GM18508 (cell line): ENCODE results near the gene PRX.
"Not testable (repeated sequence)": the region's sequence is repeated elsewhere in the genome, so short reads cannot be mapped to it uniquely, and the experiment has no call there.

ENCODE experiments used
- ATAC-seq: cut with Tn5 transposase; IDR thresholded peaks from one replicate; pipeline ENCODE4 v1.9.1; 2021; ENCODE audit warnings: moderate number of reproducible peaks; ENCODE audit not compliant: insufficient read depth, unreplicated experiment

The PRX gene, protein sequence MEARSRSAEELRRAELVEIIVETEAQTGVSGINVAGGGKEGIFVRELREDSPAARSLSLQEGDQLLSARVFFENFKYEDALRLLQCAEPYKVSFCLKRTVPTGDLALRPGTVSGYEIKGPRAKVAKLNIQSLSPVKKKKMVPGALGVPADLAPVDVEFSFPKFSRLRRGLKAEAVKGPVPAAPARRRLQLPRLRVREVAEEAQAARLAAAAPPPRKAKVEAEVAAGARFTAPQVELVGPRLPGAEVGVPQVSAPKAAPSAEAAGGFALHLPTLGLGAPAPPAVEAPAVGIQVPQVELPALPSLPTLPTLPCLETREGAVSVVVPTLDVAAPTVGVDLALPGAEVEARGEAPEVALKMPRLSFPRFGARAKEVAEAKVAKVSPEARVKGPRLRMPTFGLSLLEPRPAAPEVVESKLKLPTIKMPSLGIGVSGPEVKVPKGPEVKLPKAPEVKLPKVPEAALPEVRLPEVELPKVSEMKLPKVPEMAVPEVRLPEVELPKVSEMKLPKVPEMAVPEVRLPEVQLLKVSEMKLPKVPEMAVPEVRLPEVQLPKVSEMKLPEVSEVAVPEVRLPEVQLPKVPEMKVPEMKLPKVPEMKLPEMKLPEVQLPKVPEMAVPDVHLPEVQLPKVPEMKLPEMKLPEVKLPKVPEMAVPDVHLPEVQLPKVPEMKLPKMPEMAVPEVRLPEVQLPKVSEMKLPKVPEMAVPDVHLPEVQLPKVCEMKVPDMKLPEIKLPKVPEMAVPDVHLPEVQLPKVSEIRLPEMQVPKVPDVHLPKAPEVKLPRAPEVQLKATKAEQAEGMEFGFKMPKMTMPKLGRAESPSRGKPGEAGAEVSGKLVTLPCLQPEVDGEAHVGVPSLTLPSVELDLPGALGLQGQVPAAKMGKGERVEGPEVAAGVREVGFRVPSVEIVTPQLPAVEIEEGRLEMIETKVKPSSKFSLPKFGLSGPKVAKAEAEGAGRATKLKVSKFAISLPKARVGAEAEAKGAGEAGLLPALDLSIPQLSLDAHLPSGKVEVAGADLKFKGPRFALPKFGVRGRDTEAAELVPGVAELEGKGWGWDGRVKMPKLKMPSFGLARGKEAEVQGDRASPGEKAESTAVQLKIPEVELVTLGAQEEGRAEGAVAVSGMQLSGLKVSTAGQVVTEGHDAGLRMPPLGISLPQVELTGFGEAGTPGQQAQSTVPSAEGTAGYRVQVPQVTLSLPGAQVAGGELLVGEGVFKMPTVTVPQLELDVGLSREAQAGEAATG (N-terminal part only)

DNA sequence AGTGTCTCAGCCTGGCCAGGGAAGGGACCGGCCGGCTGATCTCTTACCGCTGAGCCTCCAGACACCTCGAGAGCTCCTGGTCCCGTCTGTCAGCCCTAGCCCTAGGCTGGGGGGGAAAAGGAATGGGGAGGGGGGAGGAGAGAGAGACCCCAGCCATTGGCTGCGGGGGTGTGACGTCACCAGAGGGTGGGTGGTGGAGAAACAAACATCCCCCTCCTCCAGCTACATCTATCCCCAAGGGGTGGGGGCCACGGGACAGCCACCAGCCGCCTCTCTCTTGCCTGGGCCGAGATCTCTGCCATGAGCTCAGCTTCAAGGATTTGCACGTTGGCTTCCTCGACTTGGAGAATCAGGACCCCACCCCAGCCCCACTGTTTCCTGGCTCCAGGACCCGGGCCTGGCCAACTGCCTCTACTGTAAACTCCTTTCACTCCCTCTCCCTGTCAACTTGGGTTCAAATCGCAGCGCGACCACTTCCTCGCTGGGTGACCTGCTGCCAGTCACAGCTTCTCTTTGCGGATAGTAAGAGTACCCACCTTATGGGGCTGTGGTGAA is at the start of gene PRX:
Gene PRX, minus strand, starts transcription at position 88 of the 555 bp plus-strand sequence. CDS start 5,446 bp downstream, outside the sequence.
- no peak for ATAC-seq

DNA sequence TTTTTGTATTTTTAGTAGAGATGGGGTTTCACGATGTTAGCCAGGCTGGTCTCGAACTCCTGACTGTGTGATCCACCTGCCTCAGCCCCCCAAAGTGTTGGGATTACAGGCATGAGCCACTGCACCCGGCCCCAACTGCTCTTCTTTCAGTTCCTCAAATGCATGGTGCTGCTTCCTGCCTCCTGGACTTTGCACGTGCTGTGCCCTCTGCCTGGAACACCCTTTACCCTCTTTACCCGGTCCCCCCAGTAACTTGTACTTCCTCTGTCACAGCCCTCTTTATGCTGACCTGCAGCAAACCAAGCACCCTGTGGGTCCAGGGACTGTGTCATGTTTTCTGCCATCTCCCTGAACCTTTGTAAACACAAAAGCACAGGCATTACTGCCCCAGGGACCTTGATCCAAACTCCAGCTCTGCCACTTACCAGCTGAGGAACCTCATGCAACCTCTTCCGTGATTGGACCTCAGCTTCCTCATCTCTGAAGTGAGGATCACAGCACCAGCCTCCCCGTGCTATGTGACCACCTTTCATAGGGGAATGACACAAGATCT is 48.6 kb upstream of the PRX start:
- ATAC-seq = no peak

DNA sequence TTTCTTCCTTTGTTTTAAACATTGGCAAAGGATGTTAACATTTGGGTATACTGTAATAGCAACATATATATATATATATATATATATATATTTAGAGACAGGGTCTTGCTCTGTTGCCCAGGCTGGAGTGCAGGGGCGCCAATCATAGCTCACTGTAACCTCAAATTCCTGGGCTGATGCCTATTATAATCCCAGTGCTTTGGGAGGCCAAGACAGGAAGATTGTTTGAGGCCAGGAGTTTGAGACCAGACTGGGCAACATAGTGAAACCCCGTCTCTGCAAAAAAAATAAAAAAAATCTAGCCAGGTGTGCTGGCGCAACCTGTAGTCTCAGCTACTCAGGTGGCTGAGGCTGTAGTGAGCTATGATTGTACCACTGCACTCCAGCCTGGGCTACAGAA is 47.0 kb upstream of the PRX start:
- ATAC-seq = no peak

DNA sequence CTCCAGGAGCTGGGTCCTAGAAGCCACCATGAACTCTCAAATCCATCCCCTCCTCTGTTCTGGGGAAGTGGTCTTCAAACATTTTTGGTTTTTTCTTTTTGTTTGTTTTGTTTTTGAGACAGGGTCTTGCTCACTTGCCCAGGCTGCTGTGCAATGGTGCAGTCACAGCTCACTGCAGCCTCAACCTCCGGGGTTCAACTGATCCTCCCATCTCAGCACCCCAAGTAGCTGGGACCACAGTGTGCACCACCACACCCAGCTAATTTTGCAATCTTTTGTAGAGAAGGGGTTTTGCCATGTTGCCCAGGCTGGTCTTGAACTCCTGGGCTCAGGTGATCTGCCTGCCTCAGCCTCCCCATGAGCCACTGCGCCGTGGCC is 45.4 kb upstream of the PRX start:
- ATAC-seq = no peak

DNA sequence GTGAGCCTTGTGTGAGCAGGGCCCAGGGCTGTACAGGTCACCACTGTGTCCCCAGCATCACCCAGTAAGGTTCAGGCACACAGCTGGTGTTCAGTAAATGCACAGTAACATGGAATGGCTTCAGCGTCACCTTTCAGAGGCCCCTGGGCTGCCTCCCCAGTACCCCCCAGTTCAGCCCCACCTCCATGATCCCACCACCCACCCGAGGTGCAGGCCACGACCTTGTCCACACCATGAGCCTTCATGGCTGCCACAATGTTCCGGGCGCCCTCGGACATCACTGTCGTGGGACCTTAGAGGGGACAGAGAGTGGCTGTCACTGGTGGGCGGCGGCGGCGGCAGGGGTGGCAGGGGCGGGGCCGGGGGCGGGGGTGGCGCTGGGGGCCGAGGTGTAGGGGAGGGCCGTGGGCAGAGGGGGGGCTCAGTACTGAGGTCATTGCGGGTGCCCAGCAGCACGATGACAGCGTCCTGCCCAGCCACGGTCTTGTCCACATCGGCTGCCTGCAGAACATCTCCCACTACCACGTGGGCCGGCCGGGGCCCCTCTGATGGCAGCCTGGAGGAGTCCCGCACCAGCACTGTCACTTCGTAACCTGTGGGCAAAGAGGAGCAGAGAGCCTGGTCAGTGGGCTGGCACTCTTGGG is 44.9 kb upstream of the PRX start:
- ATAC-seq = no peak

DNA sequence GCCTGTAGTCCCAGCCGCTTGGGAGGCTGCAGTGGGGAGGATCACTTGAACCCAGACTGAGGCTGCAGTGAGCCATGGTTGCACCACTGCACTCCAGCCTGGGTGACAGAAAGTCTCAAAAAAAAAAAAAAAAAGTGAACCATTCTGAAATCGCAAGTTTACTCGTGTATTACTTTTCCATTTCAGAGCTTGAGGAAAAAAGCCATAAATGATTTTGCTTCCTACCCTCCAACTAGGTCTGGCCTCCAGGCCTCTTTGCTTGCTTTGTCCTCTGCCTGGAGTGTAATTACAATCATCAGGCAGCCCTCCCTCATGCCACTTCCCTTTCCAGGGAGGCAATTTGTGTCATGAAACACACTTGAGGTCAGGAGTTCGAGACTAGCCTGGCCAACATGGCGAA is 43.9 kb upstream of the PRX start:
- ATAC-seq = no peak

DNA sequence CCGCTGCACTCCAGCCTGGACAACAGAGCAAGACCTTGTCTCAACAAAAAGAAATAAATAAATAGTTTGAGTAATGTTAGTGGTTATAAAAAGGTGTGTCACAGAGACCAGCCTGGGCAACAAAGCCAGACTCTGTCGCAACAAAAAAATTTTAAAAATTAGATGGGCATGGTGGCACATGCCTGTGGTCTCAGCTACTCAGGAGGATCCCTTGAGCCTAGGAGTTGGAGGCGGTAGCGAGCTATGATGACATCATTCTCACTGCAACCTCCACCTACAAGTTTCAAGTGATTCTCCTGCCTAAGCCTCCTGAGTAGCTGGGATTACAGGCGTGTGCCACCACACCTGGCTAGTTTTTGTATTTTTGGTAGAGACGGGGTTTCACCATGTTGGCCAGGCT is 40.8 kb upstream of the PRX start:
- not testable (repeated sequence) for ATAC-seq

DNA sequence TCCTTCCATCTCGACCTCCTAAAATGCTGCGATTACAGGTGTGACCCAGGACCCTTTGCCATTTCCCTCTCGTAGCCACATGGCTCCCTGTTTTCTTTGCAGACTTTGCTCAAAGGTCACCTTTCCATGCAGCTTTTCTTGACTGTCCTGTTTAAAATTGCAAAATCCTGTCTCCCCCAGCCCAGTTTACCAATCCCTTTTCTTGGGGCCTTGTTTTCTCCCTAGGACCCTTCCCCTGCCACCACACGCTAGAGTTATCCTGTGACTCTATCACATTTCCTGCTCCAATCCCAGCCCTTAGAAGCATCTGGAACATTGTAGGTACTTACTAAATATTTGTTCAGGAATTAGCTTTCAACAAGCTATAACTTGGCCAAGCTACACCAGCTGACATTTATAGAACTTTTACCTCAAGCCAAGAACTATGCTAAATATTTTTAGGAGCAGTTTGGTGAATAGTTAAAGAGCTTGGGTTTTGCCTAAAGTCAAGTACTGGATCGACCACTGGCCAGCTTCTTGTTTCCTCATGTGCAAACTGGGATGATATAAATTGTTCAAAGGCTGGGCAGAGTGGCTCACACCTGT is 40.1 kb upstream of the PRX start:
- no peak for ATAC-seq

DNA sequence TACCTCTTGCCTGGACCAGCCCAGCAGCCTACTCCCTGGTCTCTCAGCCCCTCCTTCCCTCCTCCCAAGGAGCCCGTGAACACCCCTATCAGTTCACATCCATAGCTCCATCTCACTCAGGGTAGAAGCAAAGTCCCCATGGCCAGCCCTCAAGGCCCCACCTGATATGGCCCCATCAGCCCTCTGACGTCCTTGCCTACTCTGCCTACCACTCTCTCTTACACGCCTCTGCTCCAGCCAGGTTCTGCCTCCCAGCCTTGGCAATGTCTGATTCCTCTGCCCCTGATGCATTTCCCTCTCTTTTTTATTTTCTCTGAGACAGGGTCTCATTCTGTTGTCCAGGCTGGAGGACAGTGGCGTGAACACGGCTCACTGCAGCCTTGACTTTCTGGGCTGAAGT is 38.8 kb upstream of the PRX start:
- no peak for ATAC-seq

DNA sequence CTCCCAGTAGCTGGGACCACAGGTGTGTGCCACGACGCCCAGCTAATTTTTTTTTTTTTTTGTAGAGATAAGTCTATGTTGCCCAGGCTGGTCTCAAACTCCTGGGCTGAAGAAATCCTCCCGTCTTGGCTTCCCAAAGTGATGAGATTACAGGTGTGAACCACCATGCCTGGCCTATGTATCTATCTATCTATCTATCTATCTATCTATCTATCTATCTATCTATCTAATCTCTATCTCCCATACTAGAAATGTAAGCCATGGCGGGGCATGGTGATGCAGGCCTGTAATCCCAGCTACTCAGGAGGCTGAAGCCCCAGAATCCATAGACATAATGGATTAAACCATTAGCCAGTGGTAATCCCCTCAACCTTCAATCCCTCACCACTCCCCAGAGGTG is 37.5 kb upstream of the PRX start:
- no peak for ATAC-seq

DNA sequence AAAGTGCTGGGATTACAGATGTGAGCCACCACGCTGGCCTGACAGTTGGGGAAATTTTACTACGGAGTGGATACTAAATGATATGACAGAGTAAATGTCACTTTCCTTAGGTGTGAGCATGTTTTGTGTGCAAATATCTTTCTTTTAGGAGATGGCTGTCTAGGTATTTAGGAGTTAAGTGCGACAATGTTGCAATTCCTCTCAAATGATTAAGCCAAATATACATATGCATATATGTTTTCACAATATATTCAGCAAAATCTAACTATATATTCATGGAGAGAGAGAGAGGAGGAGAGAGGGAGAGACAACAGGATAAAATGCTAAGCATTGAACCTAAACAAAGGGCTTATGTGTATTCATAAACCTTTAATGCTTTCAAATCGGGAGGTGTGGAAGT is 36.3 kb upstream of the PRX start:
- no peak for ATAC-seq

DNA sequence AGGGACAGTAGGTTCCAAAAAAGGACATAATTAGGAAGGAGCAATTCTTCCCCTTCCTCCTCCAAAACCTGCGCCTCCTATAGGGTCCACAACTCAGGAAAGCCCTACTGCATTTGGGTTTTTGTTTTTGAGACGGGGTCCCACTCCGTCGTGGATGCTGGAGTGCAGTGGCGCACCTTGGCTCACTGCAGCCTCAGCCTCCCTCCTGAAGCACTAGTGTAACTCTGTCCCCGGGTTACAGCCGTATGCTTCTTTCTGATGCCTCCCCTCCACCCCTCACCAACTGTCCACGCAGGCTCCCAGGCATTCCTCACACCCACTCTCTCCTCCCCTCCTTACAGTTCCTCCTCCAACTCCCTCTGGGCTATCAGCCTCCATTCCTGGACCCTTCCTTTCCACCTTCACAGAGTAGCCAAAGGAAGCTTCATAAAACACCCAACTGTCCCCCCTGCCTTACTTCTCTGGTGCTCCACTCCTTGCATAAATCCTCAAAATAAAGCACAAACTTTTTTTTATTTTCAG is 33.1 kb upstream of the PRX start:
- no peak for ATAC-seq

DNA sequence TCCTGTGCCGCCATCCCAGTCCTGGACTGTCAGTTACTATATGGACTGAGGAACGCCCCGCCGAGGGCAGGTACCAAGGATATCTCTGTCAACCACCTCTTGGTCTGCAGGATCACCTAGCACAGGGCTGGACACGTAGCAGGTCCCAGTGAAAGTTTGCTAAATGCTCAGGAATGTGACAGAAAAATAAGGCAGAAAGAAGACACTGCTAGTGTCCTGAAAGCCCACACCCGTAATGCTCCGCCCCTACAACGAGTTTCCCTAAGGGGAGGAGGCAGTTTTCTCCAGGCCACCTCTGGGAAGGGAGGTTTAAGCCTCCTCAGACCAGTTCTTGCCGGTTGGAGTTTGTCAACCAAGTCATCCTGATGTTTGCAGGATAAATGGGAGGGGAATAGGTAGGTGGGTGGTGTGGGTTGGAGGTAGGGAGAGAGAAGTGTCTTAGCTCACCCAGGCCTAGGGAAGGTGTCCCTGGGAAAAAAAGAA is 32.6 kb upstream of the PRX start:
- no peak for ATAC-seq

DNA sequence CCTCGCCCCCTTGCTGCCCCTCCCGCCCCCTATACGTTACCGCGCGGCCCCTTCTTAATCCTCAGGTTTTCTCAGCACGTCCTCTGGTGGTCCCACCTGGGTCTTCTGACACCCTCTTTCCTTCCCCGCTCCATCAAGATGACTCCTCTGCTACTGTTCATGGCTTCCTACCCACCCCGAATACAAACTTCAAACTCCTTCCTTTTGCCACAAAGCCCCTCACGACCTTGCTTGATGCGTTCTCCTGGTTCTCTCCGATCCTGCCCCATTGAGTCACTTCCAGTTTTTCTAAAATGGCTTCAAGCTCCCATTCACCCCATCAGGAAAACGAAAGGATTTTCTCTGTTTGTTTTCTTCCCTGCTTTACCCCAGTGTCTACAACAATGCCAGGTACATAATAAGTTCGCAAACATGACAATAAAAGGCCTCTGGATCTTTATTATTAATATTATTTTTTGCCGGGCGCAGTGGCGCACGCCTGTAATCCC is 31.7 kb upstream of the PRX start:
- ATAC-seq = no peak

DNA sequence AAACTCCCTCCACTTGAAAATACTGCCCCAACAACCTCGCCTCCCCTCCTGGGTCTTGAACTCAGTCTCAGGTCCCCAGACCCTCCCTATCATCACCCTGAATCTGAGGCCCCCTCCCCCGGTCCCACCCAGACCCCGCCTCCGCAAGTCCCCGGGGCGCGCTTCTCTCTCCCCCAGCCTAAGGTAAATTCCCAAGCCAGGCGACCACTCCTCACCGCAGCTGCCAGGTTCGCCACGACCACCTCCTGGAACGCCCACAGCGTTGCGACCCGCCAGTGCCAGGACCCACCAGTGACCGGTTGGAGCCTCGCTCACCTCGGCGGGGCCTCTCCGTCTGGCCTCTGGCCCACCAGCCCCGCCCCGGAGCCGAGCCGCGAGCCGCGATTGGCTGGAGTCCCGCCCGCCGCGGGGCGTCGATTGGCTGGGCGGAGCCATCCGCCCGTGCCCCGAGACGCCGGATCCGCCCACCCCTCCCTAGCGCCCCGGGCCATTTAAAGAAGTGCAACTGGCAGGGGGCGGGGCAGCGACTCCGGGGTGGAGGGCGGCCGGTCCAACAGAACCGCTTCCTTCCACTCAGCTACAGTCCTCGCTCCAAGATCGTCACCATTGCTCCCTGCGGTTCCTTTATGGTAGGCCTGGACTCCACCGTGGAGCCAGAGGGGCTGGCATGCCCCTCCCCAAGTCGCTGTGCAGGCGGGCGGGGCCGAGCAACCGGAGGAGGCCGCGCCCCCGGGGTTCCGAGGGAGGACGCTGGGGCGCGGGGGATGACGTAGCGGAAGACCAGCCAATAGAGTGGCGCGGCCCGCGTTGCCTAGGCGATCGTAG is 31.0 kb upstream of the PRX start, which contains the start of gene SERTAD3:
Gene SERTAD3, minus strand, starts transcription at position 336 of the 825 bp plus-strand sequence. CDS start 2,255 bp downstream, outside the sequence.
- no peak for ATAC-seq

DNA sequence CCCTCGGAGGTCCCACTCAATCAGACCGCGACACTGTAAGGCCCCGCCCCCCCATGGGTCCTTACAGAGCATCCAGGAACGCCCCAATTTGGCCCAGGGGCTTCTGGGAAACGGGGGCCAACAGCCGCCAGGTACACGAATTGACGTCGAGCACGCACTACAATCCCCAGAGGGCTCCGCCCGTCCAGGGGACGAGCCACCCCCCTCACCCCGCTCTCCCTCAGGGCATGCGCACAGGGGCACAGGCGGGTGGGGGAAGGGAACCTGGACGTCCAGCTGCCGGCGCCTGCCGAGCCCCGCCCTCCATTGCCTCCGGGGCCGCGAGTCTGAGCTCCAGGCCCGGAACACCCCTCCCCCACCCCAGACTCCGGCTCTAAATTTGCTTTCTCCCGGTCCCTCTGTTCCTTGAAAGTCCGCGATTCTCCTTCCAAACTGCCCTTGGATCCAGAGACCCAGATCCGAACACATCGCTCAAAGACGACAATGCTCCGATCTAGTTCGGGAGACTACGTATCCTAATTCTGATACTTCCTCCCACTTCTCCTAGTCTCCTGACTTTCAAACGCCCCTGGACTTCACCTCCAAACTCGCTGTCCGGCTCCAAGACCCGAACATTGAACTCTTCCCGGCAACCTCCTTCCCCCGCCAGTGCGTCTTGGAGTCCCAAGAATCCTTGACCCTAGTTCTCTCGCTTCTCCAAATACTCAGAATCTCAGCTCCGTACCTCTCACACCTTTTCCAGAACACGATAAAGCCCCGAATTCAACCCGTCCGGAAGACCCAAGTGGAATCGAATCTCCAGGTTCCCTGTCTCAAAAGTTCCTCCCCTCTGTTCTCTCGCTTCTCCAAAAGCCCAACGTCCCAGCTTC is 30.2 kb upstream of the PRX start:
- peak; percentile 66 for ATAC-seq
